Mesenchymal stem cell (in vitro differentiated cells and primary cell): ENCODE results near the gene FGFR2.

ENCODE experiments used
- DNase-seq: peaks from one replicate; pipeline ENCODE4 v3.0.0-alpha.2; 2013
- H2AFZ ChIP-seq: one replicate; pipeline ENCODE4 v1.6.1; 2013; ENCODE audit warnings: low read depth, mild to moderate bottlenecking, control low read depth, inconsistent platforms, low read length, moderate library complexity
- H2AK5ac ChIP-seq: 2 replicates; pipeline ENCODE4 v1.6.1; 2013; ENCODE audit warnings: low read length, moderate library complexity, mild to moderate bottlenecking, inconsistent platforms; ENCODE audit not compliant: severe bottlenecking
- H2BK120ac ChIP-seq: one replicate; pipeline ENCODE4 v1.6.1; 2013; ENCODE audit warnings: low read depth, mild to moderate bottlenecking, inconsistent platforms, low read length, moderate library complexity
- H2BK12ac ChIP-seq, 2 experiments: one replicate each; pipeline ENCODE4 v1.6.1; 2013; ENCODE audit warnings: inconsistent platforms in 2 of 2, low read length in 2 of 2, mild to moderate bottlenecking in 2 of 2, moderate library complexity in 2 of 2, control low read depth in 1 of 2
- H2BK15ac ChIP-seq: one replicate; pipeline ENCODE4 v1.6.1; 2013; ENCODE audit warnings: mild to moderate bottlenecking, low read depth, inconsistent platforms; ENCODE audit not compliant: poor library complexity, severe bottlenecking
- H2BK5ac ChIP-seq: 2 replicates; pipeline ENCODE4 v1.6.1; 2013; ENCODE audit warnings: low read depth, mild to moderate bottlenecking, low read length, control low read depth, inconsistent platforms; ENCODE audit not compliant: poor library complexity, severe bottlenecking
- H3K14ac ChIP-seq, 2 experiments: one replicate each; pipeline ENCODE4 v1.6.1; 2013; ENCODE audit warnings: inconsistent platforms in 2 of 2, low read length in 2 of 2, control low read depth in 1 of 2, mild to moderate bottlenecking in 1 of 2, moderate library complexity in 1 of 2
- H3K18ac ChIP-seq, 2 experiments: one replicate each; pipeline ENCODE4 v1.6.1; 2013; ENCODE audit warnings: inconsistent platforms in 2 of 2, low read length in 2 of 2, control low read depth in 1 of 2, low read depth in 1 of 2, mild to moderate bottlenecking in 1 of 2
- H3K23ac ChIP-seq, 2 experiments: one replicate each; pipeline ENCODE4 v1.6.1; 2013; ENCODE audit warnings: inconsistent platforms in 2 of 2, low read length in 2 of 2, mild to moderate bottlenecking in 2 of 2, moderate library complexity in 2 of 2, control low read depth in 1 of 2
- H3K27ac ChIP-seq: 2 replicates; pipeline ENCODE4 v1.5.1; 2013; ENCODE audit warnings: mild to moderate bottlenecking, moderate library complexity, low read length, control low read depth, inconsistent platforms; ENCODE audit not compliant: poor library complexity, severe bottlenecking
- H3K27me3 ChIP-seq, 2 experiments: 2 replicates each; pipeline versions ENCODE4 v1.6.1 to v1.7.0; 2013; ENCODE audit warnings: low read length in 2 of 2, mild to moderate bottlenecking in 2 of 2, moderate library complexity in 2 of 2, control low read depth in 1 of 2, inconsistent platforms in 1 of 2; ENCODE audit not compliant: control insufficient read depth in 1 of 2, insufficient read depth in 1 of 2
- H3K36me3 ChIP-seq, 2 experiments: 2 replicates each; pipeline versions ENCODE4 v1.6.1 to v1.7.0; 2013; ENCODE audit warnings: low read length in 2 of 2, control low read depth in 1 of 2, inconsistent platforms in 1 of 2, low read depth in 1 of 2, mild to moderate bottlenecking in 1 of 2; ENCODE audit not compliant: insufficient read depth in 2 of 2, control insufficient read depth in 1 of 2
- H3K4ac ChIP-seq, 2 experiments: one replicate each; pipeline ENCODE4 v1.6.1; 2013; ENCODE audit warnings: inconsistent platforms in 2 of 2, low read length in 2 of 2, mild to moderate bottlenecking in 2 of 2, moderate library complexity in 2 of 2, control low read depth in 1 of 2, low read depth in 1 of 2
- H3K4me1 ChIP-seq: 2 replicates; pipeline ENCODE4 v1.6.1; 2013; ENCODE audit warnings: low read depth, low read length, control low read depth; ENCODE audit not compliant: control insufficient read depth, insufficient read depth
- H3K4me2 ChIP-seq: 2 replicates; pipeline ENCODE4 v1.6.1; 2013; ENCODE audit warnings: low read length, mild to moderate bottlenecking, inconsistent platforms; ENCODE audit not compliant: poor library complexity, severe bottlenecking
- H3K4me3 ChIP-seq, 2 experiments: 2 replicates each; pipeline versions ENCODE4 v1.5.1 to v1.7.0; 2013; ENCODE audit warnings: low read length in 2 of 2, mild to moderate bottlenecking in 2 of 2, control low read depth in 1 of 2, low read depth in 1 of 2; ENCODE audit not compliant: insufficient read depth in 1 of 2
- H3K79me1 ChIP-seq: replicated peaks from 2 replicates; pipeline ENCODE4 v1.6.1; 2013; ENCODE audit warnings: mild to moderate bottlenecking, control low read depth, low read length, inconsistent platforms; ENCODE audit not compliant: poor library complexity, severe bottlenecking
- H3K9ac ChIP-seq: 2 replicates; pipeline ENCODE4 v1.7.0; 2013; ENCODE audit warnings: mild to moderate bottlenecking, low read length, moderate library complexity
- H3K9me3 ChIP-seq: 2 replicates; pipeline ENCODE4 v1.7.0; 2013; ENCODE audit warnings: mild to moderate bottlenecking, low read length; ENCODE audit not compliant: control insufficient read depth
- H4K8ac ChIP-seq: one replicate; pipeline ENCODE4 v1.6.1; 2013; ENCODE audit warnings: inconsistent platforms, mild to moderate bottlenecking, low read length, moderate library complexity
- H4K91ac ChIP-seq: one replicate; pipeline ENCODE4 v1.6.1; 2013; ENCODE audit warnings: mild to moderate bottlenecking, low read length, inconsistent platforms
- WGBS: methylation state at CpG from one replicate; pipeline ENCODE4 v1.1.7; 2013; ENCODE audit warnings: mixed read lengths; 5-methylcytosine and 5-hydroxymethylcytosine counted together

Gene FGFR2

GRCh38 chr10:121490871-121491519 lies 107.2 kb downstream of the FGFR2 start:
- Histone ChIP-seq H2AFZ (no peak overlapping the region), H3K27me3 (peaks cover 0 to 8% of the 10 kb centered on the region in 2 experiments), H4K91ac (no peak overlapping the region), H4K8ac (no peak overlapping the region), H3K4me2 (no peak overlapping the region), H2BK12ac (no peak overlapping the region), H3K18ac (no peak overlapping the region), H3K4me3 (peak overlapping the region in 1 of 2 experiments; percentile 62), H2AK5ac (no peak overlapping the region), H3K36me3 (no peaks in the 10 kb centered on the region), H3K27ac (no peak overlapping the region), H2BK5ac (no peak overlapping the region), H2BK120ac (no peak overlapping the region), H3K9ac (no peak overlapping the region), H3K23ac (no peak overlapping the region), H3K79me1 (no peaks in the 10 kb centered on the region), H2BK15ac (no peak overlapping the region), H3K9me3 (no peaks in the 10 kb centered on the region), H3K4ac (no peak overlapping the region), H3K4me1 (peaks cover 3% of the 10 kb centered on the region), H3K14ac (no peak overlapping the region)
- WGBS, result 83% methylated on average over 17 of the region's 17 CpGs
- no peak for DNase-seq

GRCh38 chr10:121485436-121486139 lies 112.7 kb downstream of the FGFR2 start:
- no peak overlapping the region for H2AFZ ChIP-seq
- no peak overlapping the region for H2BK12ac ChIP-seq
- no peak overlapping the region for H3K9ac ChIP-seq
- no peak overlapping the region for H3K27ac ChIP-seq
- no peak overlapping the region for H3K4me3 ChIP-seq
- H3K4ac ChIP-seq, result no peak overlapping the region
- H3K79me1 ChIP-seq, result no peaks in the 10 kb centered on the region
- H4K8ac ChIP-seq, result no peak overlapping the region
- no peak overlapping the region for H3K4me2 ChIP-seq
- H3K4me1 ChIP-seq, result peaks cover 2% of the 10 kb centered on the region
- H4K91ac ChIP-seq, result no peak overlapping the region
- DNase-seq, result no peak
- H3K9me3 ChIP-seq, result no peaks in the 10 kb centered on the region
- no peak overlapping the region for H3K23ac ChIP-seq
- no peak overlapping the region for H2AK5ac ChIP-seq
- no peaks in the 10 kb centered on the region for H3K27me3 ChIP-seq
- WGBS, result 85% methylated on average over 12 of the region's 12 CpGs
- no peak overlapping the region for H3K18ac ChIP-seq
- no peak overlapping the region for H2BK120ac ChIP-seq
- no peak overlapping the region for H2BK5ac ChIP-seq
- H3K14ac ChIP-seq, result no peak overlapping the region
- peaks cover 0 to 7% of the 10 kb centered on the region in 2 experiments for H3K36me3 ChIP-seq
- no peak overlapping the region for H2BK15ac ChIP-seq

GRCh38 chr10:121484816-121485215 lies 113.4 kb downstream of the FGFR2 start:
- Histone ChIP-seq H2BK12ac (no peak overlapping the region), H2BK15ac (no peak overlapping the region), H3K4me3 (no peak overlapping the region), H2AK5ac (no peak overlapping the region), H3K4me1 (peaks cover 2% of the 10 kb centered on the region), H4K8ac (no peak overlapping the region), H2AFZ (no peak overlapping the region), H3K18ac (no peak overlapping the region), H3K4me2 (no peak overlapping the region), H2BK120ac (no peak overlapping the region), H3K4ac (no peak overlapping the region), H3K36me3 (peaks cover 0 to 7% of the 10 kb centered on the region in 2 experiments), H3K14ac (no peak overlapping the region), H3K27ac (no peak overlapping the region), H4K91ac (no peak overlapping the region), H2BK5ac (no peak overlapping the region), H3K27me3 (peaks cover 0 to 2% of the 10 kb centered on the region in 2 experiments), H3K79me1 (no peaks in the 10 kb centered on the region), H3K23ac (no peak overlapping the region), H3K9me3 (no peaks in the 10 kb centered on the region), H3K9ac (no peak overlapping the region)
- DNase-seq, result no peak
- WGBS, result 92% methylated on average over 13 of the region's 13 CpGs

DNA sequence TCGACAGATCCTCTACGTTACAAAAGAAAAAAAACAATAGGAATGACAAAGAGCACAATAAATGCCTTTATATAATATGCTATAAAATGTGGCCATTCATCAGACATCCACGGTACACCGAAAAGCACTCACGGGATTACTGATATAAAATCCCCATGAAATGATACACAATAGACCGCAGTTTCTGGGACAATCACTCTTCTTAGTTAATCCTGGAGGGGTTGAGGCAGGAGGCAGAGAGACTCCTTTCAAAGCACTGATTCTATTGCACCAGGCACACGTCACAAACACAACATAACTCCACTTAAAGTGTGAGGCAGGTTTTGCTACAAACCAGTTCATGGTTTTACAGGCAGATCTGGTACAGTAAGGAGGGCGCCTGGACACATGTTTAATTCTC lies 113.8 kb downstream of the FGFR2 start:
- Histone ChIP-seq H3K23ac (no peak overlapping the region), H2BK120ac (no peak overlapping the region), H3K18ac (no peak overlapping the region), H2AFZ (no peak overlapping the region), H2BK5ac (no peak overlapping the region), H3K14ac (no peak overlapping the region), H4K91ac (no peak overlapping the region), H3K9me3 (no peaks in the 10 kb centered on the region), H3K4me1 (peaks cover 2% of the 10 kb centered on the region), H3K4me2 (no peak overlapping the region), H3K27ac (no peak overlapping the region), H4K8ac (no peak overlapping the region), H3K79me1 (no peaks in the 10 kb centered on the region), H2BK15ac (no peak overlapping the region), H3K4ac (no peak overlapping the region), H2AK5ac (no peak overlapping the region), H3K9ac (no peak overlapping the region), H3K4me3 (no peak overlapping the region), H3K36me3 (peaks cover 0 to 7% of the 10 kb centered on the region in 2 experiments), H3K27me3 (peaks cover 0 to 3% of the 10 kb centered on the region in 2 experiments), H2BK12ac (no peak overlapping the region)
- WGBS, result 82% methylated on average over 7 of the region's 8 CpGs
- DNase-seq, result no peak
